Measurements from ENCODE around the gene RAB35.

DNA sequence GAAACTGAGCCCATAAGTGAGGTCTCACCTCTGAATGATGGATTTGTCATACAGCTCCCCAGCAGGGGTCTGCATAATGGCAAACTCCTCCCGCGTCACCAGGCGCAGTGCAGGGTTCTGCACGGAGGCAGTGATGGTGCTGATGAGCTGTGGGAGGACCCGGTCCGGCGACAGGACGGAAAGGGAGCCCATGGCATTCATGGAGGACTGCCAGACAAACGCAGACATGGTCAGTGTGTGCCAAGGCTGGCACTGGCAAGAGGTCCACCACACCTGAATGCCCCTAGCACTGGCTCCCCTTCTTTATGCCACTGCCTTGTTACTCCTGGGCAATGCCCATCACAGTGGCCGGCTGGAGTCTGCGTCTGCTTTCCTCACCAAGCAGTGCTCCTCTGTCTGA is 45.3 kb upstream of the RAB35 start:
- TF ChIP-seq YY1 (IDR thresholded peaks at IDR 0.05; ENCODE audit: insufficient read depth, insufficient read length) = no peak
- no peak for TF ChIP-seq ZNF274 (IDR thresholded peaks at IDR 0.05; ENCODE audit: low read depth, low read length)
- TF ChIP-seq SUZ12 (IDR thresholded peaks at IDR 0.05; ENCODE audit: extremely low read depth, insufficient read depth, insufficient read length) = no peak
